Measurements from ENCODE around the gene PRKAR2A.
"Not testable (repeated sequence)": the region's sequence is repeated elsewhere in the genome, so short reads cannot be mapped to it uniquely, and the experiment has no call there.

Gene PRKAR2A

DNA sequence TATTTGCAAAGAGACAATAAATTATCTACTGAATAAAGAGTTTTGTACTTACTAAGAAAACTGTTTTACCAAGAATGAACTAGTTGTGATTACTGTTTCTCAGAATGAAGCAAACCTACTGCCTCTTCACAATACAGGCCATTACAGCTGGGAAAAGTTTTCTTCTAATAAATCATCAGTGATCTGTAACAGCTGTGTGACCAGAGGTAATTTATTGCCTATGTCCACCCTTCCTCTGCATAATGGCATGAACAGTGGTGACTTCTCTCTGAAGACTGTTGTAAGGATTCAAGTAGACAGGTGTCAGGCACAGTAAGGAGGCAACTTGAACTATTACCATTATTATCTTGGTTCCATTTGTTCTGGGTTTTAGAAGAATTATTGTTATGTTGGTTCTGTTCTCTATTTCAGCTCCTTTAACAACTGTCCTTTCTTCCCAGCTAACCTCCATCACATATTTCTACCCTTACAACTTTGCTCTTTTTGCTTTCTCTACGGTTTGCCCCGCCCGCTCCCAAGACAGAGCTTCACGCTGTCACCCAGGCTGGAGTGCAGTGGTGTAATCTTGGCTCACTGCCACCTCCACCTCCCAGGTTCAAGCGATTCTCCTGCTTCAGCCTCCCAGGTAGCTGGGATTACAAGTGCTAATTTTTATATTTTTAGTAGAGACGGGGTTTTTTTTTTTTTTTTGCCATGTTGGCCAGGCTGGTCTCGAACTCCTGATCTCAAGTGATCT is 51.5 kb downstream of the PRKAR2A start:
- Histone ChIP-seq H3K4me2 (ENCODE audit: low read depth, low read length, poor library complexity, severe bottlenecking) (no peak overlapping the region), H3K36me3 (ENCODE audit: insufficient read depth, low read length) (no peaks in the 10 kb centered on the region), H3K9me3 (ENCODE audit: insufficient read depth, low read depth, low read length) (no peaks in the 10 kb centered on the region), H3K9ac (ENCODE audit: low read depth, low read length, poor library complexity, severe bottlenecking) (no peak overlapping the region), H2AFZ (ENCODE audit: low read length) (no peak overlapping the region), H3K4me3 (ENCODE audit: low read length, poor library complexity, severe bottlenecking) (no peak overlapping the region), H4K20me1 (ENCODE audit: insufficient read depth, low read length, poor library complexity, severe bottlenecking) (no peaks in the 10 kb centered on the region), H3K27me3 (ENCODE audit: insufficient read depth, low read length, poor library complexity, severe bottlenecking) (no peaks in the 10 kb centered on the region), H3K4me1 (ENCODE audit: insufficient read depth, low read length, poor library complexity, severe bottlenecking) (no peaks in the 10 kb centered on the region), H3F3A (ENCODE audit: low read depth) (no peaks in the 10 kb centered on the region), H3K9me2 (replicated peaks; ENCODE audit: low read depth, low read length) (no peaks in the 10 kb centered on the region), H3K79me2 (ENCODE audit: insufficient read depth, low read length) (no peaks in the 10 kb centered on the region)
- no peak for TF ChIP-seq EZH2phosphoT487 (IDR thresholded peaks at IDR 0.05; ENCODE audit: borderline replicate concordance)
- TF ChIP-seq, protein P1, sequence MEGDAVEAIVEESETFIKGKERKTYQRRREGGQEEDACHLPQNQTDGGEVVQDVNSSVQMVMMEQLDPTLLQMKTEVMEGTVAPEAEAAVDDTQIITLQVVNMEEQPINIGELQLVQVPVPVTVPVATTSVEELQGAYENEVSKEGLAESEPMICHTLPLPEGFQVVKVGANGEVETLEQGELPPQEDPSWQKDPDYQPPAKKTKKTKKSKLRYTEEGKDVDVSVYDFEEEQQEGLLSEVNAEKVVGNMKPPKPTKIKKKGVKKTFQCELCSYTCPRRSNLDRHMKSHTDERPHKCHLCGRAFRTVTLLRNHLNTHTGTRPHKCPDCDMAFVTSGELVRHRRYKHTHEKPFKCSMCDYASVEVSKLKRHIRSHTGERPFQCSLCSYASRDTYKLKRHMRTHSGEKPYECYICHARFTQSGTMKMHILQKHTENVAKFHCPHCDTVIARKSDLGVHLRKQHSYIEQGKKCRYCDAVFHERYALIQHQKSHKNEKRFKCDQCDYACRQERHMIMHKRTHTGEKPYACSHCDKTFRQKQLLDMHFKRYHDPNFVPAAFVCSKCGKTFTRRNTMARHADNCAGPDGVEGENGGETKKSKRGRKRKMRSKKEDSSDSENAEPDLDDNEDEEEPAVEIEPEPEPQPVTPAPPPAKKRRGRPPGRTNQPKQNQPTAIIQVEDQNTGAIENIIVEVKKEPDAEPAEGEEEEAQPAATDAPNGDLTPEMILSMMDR (conservative IDR thresholded peaks at IDR 0.05; ENCODE audit: low read length), result no peak

DNA sequence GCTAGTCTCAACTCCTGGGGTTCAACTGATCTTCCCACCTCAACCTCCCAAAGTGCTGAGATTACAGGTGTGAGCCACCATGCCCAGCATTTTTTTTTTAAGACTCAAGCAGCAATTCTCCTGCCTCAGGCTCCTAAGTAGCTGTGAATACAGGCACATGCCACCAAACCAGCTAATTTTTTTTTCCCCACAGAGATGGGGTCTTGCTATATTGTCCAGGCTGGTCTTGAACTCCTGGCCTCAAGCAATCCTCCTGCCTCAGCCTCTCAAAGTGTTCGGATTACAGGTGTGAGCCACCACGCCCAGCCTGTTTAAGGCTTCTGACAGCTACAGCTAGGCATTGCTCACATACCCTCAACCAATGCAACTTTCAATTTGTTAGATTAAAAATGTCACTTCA is 54.2 kb downstream of the PRKAR2A start:
- not testable (repeated sequence) for H4K20me1 ChIP-seq (ENCODE audit: insufficient read depth, low read length, poor library complexity, severe bottlenecking); H3K79me2 ChIP-seq (ENCODE audit: insufficient read depth, low read length); H3K4me2 ChIP-seq (ENCODE audit: low read depth, low read length, poor library complexity, severe bottlenecking); H2AFZ ChIP-seq (ENCODE audit: low read length); H3K27me3 ChIP-seq (ENCODE audit: insufficient read depth, low read length, poor library complexity, severe bottlenecking); H3K36me3 ChIP-seq (ENCODE audit: insufficient read depth, low read length); H3K9me3 ChIP-seq (ENCODE audit: insufficient read depth, low read depth, low read length); H3K4me3 ChIP-seq (ENCODE audit: low read length, poor library complexity, severe bottlenecking); H3K9me2 ChIP-seq (replicated peaks; ENCODE audit: low read depth, low read length); H3K9ac ChIP-seq (ENCODE audit: low read depth, low read length, poor library complexity, severe bottlenecking); H3K4me1 ChIP-seq (ENCODE audit: insufficient read depth, low read length, poor library complexity, severe bottlenecking); H3F3A ChIP-seq (ENCODE audit: low read depth)

DNA sequence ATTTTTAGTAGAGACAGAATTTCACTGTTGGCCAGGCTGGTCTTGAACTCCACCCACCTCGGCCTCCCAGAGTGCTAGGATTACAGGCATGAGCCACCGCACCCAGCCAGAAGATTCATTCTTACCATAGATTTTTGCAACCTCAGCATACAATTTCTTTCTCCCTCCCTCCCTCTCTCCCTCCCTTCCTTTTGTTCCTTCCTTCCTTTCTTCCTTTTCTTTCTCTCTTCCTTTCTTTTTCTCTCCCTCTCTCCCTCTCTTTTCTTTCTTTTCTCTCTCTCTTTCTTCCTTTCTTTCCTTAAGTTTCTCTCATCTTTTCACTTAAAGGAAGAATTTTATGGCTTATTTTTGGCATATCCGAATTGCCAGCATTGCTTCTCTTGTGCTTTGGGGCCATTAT is 58.0 kb downstream of the PRKAR2A start:
- Histone ChIP-seq H3K4me2 (ENCODE audit: low read depth, low read length, poor library complexity, severe bottlenecking) (no peak overlapping the region), H4K20me1 (ENCODE audit: insufficient read depth, low read length, poor library complexity, severe bottlenecking) (no peaks in the 10 kb centered on the region), H3F3A (ENCODE audit: low read depth) (no peaks in the 10 kb centered on the region), H3K9me2 (replicated peaks; ENCODE audit: low read depth, low read length) (no peaks in the 10 kb centered on the region), H3K9me3 (ENCODE audit: insufficient read depth, low read depth, low read length) (no peaks in the 10 kb centered on the region), H3K4me3 (ENCODE audit: low read length, poor library complexity, severe bottlenecking) (no peak overlapping the region), H3K9ac (ENCODE audit: low read depth, low read length, poor library complexity, severe bottlenecking) (no peak overlapping the region), H3K27me3 (ENCODE audit: insufficient read depth, low read length, poor library complexity, severe bottlenecking) (no peaks in the 10 kb centered on the region), H3K36me3 (ENCODE audit: insufficient read depth, low read length) (no peaks in the 10 kb centered on the region), H2AFZ (ENCODE audit: low read length) (no peak overlapping the region), H3K4me1 (ENCODE audit: insufficient read depth, low read length, poor library complexity, severe bottlenecking) (peaks cover 9% of the 10 kb centered on the region), H3K79me2 (ENCODE audit: insufficient read depth, low read length) (no peaks in the 10 kb centered on the region)
- TF ChIP-seq, protein P1 (conservative IDR thresholded peaks at IDR 0.05; ENCODE audit: low read length), result no peak
- TF ChIP-seq EZH2phosphoT487 (IDR thresholded peaks at IDR 0.05; ENCODE audit: borderline replicate concordance), result no peak
